GM10266 (cell line): ENCODE measurements around the gene SOX21.

Experiments
- DNase-seq: peaks from one replicate; pipeline ENCODE4 v3.0.0; 2012; ENCODE audit errors: extremely low spot score
- TF ChIP-seq, protein P1 (sequence below): IDR thresholded peaks from 2 replicates; pipeline ENCODE4 v1.5.1; 2012; ENCODE audit warnings: mild to moderate bottlenecking, low read depth; ENCODE audit not compliant: control insufficient read depth, insufficient read depth; ENCODE audit errors: missing control alignments

Gene SOX21

DNA sequence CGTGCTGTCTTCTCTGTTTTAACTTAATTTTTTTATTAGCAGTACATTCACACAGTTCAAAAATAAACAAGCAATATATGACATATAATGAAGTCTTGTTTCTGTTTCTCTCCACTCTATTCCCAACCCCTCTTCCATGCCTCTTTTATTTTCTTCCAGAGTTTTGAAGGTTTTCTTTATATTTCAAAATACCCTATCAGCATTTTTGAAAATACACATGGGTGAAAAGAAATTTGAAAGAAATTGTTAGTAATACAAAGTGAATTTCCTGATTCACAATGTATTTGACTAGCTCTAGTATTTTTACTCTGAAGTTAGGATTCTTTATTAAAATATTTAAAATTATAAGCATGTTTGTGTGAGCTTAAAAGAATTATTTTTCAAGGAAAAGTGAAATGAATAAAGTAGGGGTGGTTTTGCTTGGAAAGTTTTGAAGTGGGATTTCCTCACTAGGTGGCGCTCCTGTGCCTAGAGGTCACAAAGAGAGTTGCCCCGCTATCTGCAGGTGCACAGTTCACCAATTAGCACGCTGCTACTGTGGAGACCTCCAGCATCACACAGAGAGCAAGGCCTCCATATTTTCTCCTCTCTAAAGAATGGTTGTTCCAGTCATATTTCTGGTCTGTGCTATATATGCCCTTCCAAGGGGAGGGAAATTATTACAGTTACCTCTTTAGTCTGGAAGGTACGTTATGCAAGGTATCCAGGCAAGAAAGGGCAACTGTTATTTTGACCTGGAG is 37.6 kb downstream of the SOX21 start:
- TF ChIP-seq, protein P1, sequence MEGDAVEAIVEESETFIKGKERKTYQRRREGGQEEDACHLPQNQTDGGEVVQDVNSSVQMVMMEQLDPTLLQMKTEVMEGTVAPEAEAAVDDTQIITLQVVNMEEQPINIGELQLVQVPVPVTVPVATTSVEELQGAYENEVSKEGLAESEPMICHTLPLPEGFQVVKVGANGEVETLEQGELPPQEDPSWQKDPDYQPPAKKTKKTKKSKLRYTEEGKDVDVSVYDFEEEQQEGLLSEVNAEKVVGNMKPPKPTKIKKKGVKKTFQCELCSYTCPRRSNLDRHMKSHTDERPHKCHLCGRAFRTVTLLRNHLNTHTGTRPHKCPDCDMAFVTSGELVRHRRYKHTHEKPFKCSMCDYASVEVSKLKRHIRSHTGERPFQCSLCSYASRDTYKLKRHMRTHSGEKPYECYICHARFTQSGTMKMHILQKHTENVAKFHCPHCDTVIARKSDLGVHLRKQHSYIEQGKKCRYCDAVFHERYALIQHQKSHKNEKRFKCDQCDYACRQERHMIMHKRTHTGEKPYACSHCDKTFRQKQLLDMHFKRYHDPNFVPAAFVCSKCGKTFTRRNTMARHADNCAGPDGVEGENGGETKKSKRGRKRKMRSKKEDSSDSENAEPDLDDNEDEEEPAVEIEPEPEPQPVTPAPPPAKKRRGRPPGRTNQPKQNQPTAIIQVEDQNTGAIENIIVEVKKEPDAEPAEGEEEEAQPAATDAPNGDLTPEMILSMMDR, result peak; percentile 67
- DNase-seq, result peak; percentile 40

DNA sequence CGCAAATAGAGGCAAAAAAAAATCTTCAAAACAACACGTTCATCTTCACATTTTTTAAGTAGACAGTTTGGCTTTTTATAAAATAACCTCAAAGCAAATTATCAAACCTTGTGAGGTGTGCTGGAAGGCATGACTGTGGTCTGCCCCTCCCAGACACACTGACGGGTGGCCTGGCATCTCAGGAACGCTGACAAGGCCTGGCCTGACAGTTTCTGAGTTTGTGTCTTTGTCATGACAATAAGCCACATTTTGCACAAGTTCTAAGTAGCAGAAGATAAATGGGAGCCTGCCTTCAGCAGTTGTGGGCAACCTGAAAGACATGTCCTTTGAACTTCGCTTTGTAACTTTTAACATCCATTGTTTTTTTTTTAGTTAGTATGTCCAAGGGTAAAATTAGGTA is 38.5 kb downstream of the SOX21 start:
- TF ChIP-seq, protein P1, result no peak
- no peak for DNase-seq

DNA sequence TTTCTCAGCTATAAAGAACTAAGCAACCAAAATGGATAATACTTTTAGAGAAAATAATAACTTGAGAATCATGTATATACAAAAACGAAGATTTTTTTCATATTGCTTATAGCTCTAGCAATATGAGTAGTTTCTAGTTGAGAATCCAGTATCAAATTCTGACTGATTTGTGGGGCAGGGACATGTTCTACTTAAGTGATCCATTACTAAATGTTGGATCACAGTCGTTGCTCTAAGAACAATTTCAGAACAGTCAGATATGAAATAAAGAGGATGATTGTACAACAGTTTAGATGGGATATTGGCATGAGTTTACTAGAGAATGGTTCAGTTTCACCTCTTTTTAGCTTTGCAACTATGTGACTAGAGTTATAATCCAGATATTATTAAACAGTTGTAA is 39.9 kb downstream of the SOX21 start:
- TF ChIP-seq, protein P1, result no peak
- DNase-seq, result no peak

DNA sequence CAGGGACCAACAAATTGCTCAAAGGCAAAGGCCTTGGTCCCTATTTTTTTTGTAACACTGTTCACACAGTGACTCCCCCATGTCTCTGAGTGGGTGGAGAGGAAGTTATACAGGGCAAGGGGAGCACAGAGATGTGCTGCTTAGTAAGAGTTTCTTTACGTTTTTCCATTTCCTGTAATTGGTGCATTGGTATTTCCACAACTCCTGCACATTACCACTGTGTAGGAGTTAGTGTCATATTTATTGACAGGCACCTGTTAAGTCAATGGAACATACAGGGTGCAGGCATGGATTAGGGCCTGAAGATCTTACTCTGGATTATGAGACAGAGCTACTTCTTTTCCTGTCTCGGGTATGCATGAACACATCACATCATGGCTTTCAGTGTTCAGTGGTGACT is 45.2 kb downstream of the SOX21 start:
- DNase-seq, result no peak
- TF ChIP-seq, protein P1, result no peak

DNA sequence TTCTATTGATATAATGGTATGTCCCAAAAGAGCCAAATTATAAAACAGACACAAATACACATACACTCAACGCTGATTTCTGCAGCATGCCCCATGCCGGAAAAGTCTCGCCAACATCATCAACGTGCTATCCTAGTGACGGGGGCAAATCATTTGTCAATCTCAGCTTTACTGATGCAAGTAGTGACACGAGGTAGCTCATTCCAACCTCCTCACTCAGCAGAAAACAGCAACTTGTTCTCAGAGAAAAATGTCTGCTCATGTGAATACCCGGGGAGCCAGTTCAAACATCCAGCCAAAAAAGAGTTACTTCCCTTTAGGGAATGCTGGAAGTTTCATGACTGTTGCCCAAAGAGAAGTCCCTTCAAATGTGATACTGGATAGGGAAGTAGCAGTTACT is 46.3 kb downstream of the SOX21 start:
- TF ChIP-seq, protein P1, result no peak
- DNase-seq, result no peak

DNA sequence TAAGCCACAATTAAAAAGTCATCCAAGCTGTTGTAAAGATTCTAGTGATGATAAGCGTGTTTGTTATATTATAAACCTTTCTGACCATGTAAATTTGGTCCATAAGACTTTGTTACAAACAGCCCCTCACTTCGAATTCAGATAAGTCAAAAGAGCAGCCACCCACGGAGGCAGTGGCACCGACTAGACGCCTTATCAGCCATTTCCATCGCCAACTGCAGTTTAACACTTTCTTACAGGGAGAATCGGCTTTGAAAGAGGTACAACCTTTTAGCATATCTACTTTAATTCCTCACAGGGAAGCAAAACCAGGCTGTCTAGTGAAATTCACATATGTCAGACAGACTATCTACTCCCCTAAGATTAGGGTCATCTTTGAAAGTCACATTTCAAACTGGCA is 47.5 kb downstream of the SOX21 start:
- no peak for DNase-seq
- TF ChIP-seq, protein P1, result no peak

DNA sequence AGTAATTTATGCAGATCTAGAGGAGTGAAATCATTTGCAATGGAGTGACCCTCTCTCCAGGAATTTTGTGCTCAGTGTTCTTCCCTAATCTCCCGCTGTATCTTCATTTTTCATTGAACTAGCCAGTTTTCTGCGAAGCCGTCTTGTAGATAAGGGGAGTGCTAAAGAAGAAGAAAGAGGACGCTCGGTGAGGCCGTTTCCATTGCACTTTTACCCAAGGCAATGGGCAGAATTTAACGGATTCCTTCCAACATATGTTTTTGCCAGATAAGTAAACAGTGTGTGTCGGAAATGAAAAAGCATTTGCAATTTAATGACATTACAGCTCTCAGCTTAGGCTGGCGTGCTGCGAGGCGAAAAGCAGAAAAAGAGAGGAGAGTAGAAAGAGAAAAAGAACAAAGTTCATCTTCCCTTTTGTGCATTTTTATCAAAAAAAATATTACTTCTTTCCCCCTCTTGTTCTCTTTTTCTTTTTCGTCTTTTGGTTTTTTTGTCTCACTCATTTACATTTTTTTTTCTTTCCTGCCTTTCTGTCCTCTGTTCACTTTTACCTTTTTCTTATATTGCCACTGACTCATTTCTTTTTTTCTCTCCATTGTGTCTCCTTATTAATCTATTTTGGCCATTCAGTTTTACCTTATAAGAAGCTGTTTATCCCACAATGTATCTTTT is 49.9 kb downstream of the SOX21 start:
- DNase-seq, result no peak
- TF ChIP-seq, protein P1, result no peak
